Measurements from ENCODE around the gene SEMA4C.

The SEMA4C gene

GRCh38 chr2:96842600-96842999 is 27.3 kb downstream of the SEMA4C start:
- ATAC-seq (no peak), DNase-seq (no peak)

GRCh38 chr2:96841701-96842495 is 28.0 kb downstream of the SEMA4C start:
- no peak for DNase-seq
- ATAC-seq: no peak

- ATAC-seq: no peak
- no peak for DNase-seq
Measured at GRCh38 chr2:96839875-96840850, 29.7 kb downstream of the SEMA4C start.

- ATAC-seq (peak; percentile 85), DNase-seq (peak; percentile 83)
Measured at GRCh38 chr2:96839293-96839874, 30.5 kb downstream of the SEMA4C start.

- ATAC-seq: no peak
- DNase-seq: no peak
Measured at GRCh38 chr2:96838345-96839292, 31.3 kb downstream of the SEMA4C start.

GRCh38 chr2:96837575-96837974 is 32.3 kb downstream of the SEMA4C start:
- ATAC-seq (no peak), DNase-seq (no peak)

- ATAC-seq (no peak), DNase-seq (no peak)
Measured at GRCh38 chr2:96835830-96836229, 34.0 kb downstream of the SEMA4C start.

GRCh38 chr2:96832754-96833507 is 36.9 kb downstream of the SEMA4C start:
- ATAC-seq (no peak), DNase-seq (no peak)

GRCh38 chr2:96832408-96832753 is 37.5 kb downstream of the SEMA4C start:
- ATAC-seq (no peak), DNase-seq (no peak)

- ATAC-seq: no peak
- DNase-seq: no peak
Measured at GRCh38 chr2:96831679-96832078, 38.2 kb downstream of the SEMA4C start.

- ATAC-seq: no peak
- DNase-seq: no peak
Measured at GRCh38 chr2:96830044-96830562, 39.8 kb downstream of the SEMA4C start.

- no peak for ATAC-seq
- no peak for DNase-seq
Measured at GRCh38 chr2:96828874-96829273, 41.0 kb downstream of the SEMA4C start.

GRCh38 chr2:96828436-96828835 is 41.4 kb downstream of the SEMA4C start:
- ATAC-seq: no peak

GRCh38 chr2:96826546-96827278 is 43.2 kb downstream of the SEMA4C start:
- DNase-seq (no peak), ATAC-seq (no peak)

More at GRCh38 chr2:96828436-96828835, 41.4 kb downstream of the SEMA4C start:
- no peak for DNase-seq

GRCh38 chr2:96825057-96825456 is 44.8 kb downstream of the SEMA4C start:
- no peak for ATAC-seq
- no peak for DNase-seq

GRCh38 chr2:96824079-96824870 is 45.6 kb downstream of the SEMA4C start:
- DNase-seq (no peak), ATAC-seq (no peak)

- DNase-seq: no peak
- ATAC-seq: no peak
Measured at GRCh38 chr2:96823198-96823597, 46.7 kb downstream of the SEMA4C start.

- ATAC-seq: no peak
- DNase-seq: no peak
Measured at GRCh38 chr2:96822786-96823185, 47.1 kb downstream of the SEMA4C start.

- ATAC-seq: no peak
- DNase-seq: no peak
Measured at GRCh38 chr2:96821113-96821675, 48.7 kb downstream of the SEMA4C start.

All from stimulated activated naive CD8-positive, alpha-beta T cell treated with anti-CD3 and anti-CD28 coated beads, Interleukin-15, Interleukin-2, amounts not matched to agents 100 U/mL and 50 U/mL, for 24 hours (primary cell).